Measurements from ENCODE around the gene MALAT1.

The MALAT1 gene

DNA sequence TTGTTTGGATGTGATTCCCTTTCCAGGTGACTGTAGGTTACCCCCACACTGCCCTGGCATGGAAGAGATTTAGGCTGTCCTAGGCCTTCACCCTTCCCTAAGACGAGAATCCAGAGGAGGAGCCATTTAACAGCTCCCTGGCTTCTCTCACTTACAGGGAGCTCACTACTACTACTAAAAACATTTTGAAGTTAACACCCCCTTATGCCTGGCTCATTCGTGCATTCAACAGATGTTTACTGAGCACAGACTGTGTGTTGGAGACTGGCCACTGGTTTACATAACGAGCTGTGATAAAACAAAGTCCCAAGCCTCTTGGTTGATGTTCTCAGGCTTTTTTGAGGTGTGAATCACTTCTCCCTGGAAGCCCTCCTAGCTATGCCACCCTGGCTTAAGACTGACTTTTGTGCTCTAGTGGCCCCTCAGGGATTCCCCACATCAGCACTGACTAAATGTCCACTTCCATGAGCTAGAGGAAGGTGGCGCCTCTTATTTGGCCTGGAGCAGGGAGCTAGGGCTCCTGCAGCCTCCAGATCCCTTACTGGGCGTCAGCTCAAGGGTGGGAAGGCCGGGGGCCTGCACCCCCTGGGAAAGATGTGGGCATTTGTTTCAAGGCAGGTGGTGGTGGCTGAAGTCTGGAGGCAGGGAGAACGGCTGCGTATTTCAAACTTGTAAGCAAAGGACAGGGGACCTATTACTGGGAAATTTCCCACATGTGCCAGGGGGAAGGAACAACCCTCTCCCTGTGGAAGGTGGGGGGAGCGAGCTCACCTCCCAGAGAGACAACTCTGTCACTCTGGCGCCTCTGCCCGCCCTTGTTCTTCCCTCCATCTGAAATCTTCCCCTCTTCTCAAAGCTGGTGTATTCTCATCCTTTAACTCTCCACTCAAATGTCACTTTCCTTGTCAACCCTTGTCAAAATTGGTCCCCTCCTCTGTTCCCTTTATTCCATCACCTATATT, 19.4 kb upstream of the MALAT1 start:
- DNase-seq: peak; percentile 60 to 67

DNA sequence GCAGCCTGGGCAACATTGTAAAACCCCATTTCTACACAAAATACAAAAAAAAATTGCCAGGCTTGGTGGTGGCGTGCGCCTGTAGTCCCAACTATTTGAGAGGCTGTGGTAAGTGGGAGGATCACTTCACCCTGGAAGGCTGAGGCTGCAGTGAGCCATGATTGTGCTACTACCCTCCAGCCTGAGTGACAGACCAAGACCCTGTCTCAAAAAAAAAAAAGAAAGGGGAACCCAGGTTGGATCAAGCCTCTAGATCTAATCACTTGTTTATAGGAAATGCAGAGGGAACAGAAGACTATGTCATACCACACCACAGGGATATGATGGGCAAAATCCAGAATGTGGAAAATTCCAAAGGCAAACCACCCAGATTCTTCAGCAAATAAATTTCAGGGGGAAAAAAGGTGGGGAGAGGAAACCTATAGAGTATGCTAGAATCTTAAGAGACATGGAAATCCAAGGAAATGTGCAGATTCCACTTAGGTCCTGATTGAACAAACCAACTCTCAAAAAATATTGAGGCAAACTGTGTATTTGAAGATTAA, 16.5 kb upstream of the MALAT1 start:
- no peak for DNase-seq

DNA sequence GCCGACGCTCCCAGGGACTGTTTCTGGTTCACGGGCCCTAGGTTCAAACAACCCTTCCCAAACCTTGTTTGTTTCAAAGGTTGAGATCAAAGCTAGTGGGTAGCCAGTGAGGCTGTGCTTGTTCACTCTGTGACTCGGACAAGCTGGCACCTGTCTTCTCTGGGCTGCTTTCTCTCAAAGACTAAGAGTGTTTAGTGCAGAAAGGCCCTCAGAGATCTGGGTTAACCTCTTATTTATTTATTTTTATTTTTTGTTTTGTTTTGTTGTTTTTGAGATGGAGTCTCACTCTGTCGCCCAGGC, 13.0 kb upstream of the MALAT1 start:
- no peak for DNase-seq

DNA sequence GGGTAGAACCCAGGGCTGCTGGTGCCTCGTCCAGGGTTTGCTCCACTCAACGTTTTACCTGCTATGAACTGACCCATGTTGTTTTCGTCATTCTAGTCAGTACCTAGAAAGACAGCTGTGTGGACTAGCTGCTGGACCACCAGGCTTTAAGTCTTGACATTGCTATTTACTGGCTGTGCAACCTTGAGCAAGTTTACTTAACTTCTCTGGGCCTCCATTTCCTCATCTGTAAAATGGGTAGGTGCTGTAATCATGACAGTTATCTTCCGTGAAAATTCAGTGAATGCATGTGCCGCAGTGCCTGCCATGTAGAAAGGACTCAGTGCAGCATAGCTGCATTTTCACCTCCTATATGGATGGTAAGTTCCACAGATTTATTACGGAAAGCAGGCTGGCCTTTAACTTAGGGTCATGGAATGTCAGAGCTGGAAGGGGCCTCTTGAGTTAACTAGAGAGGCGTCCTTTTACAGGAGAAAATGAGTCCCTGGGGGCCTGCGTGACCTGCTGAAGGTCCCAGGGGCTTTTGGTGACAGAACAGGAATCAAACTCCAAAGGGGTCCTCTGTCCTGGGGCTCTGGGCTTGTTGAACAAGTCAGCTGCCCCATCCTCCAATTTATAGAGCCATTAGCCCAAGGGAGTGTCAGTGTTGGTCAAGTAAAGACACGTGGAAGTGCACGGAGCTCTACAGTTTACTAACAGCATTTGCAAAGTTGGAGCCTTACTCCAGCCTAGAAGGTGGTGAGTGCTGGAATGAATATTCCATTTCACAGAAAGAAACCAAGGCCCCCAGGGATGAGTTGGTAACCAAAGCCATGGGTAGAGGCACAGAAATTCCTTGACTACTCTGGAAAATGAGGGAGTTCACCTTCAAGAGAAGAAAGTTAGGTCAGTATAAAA, 12.0 kb upstream of the MALAT1 start:
- no peak for DNase-seq

DNA sequence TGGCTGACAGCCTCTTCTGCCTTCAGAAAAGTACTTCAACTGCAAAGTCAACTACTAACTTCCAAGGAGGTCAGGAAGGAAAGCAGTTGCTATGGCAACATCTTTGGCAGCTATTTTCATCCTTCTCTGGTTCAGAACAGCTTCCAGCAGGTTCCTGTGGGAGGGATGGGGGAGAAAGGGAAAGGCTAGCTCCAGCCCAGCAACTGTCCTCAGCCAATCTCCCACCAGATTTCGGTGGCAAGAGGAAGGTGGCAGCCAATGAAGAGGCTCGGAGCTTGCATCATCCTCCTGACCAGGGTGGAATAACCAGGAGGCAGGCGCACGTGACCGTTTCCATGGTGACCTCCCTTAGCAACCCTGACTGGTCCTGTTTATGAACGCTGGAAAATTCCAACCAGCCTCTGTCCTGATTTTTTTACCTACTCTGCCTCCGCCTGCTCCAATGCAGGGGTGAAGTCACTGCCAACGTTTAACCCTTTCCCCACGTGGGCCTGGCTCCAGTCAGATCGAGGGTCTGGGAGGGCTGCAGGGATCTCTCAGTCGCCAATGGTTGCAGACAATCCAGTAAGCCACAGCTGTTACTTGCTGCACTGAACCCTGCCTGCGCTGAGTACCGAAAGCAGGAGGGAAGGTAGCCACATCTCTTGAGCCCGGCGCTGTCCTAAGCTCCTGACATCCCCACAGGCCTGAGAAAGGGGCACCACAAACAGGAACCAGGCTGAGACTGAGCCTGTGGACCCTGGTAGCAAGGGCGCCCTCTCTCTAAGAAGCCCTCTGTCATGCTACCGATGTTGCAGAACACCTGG, 11.2 kb upstream of the MALAT1 start:
- peak; percentile 100 for DNase-seq

DNA sequence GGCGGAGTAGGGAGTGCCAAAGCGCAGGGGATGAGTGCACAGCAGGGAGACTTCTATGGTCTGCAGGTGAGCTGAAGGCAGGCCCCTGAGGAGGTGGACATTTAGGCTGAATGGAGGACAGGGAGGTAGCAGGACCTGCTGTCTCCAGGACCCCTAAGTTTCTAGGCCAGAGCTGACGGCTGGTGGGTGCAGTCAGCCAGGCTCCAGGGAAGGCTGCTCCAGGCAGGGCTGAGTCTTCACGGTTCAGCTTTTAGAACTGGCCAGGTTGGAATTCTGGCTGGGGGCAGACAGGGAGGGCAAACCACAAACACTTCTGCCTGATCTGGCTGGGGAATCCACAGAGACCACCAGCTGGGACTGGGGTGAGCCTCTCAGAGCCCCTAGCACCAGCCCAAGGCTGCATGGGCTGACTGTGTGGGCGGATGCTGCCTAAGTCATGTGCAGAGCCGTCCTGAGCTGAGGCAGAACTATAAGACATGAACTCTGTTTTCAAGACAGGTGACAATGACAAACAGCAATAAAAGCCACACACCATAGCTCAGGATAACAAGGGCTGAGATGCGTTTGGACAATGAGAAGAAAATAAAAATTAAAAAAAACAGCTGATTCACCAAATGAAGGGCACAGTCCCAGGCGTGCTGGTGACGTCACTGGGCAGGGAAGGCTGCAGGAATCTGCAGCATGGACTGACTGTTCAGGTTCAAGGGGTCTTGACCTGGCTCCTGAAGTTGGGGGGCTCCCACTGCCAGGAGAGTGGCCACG, 10.4 kb upstream of the MALAT1 start:
- peak in 1 of 2 donors; percentile 64 for DNase-seq

DNA sequence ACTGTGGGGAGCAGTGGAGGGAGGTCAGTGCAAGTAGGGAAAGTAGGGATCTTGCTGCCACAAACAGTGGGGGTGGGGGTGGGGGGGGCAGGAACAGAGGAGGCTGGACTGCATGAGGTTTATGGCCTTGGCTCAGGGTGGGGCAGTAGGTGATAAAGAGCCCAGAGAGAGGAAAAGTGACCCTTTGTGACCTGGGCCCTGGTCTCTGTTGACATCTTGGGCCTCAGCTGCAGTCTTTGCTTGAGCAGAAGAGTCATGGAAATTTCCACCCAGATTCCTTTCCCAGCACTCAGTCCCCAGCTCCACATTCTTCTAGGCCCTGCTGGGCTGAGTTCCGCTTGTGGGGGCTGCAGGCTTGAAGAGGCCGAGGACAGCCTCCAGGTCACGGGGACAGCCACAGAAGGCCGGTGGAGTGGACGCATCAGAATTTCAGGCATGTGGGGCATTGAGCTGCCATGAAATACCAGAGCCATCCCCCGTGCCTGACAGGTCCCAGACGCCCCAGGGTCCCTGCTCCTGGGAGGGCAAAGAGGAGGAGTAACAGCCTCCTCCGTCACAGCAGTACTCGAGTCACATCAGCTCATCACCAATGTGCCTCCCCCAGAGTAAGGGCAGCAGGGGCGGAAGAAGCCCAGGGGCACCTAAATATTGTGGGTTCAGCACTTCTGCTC, 9.7 kb upstream of the MALAT1 start:
- peak in 1 of 2 donors; percentile 59 for DNase-seq

DNA sequence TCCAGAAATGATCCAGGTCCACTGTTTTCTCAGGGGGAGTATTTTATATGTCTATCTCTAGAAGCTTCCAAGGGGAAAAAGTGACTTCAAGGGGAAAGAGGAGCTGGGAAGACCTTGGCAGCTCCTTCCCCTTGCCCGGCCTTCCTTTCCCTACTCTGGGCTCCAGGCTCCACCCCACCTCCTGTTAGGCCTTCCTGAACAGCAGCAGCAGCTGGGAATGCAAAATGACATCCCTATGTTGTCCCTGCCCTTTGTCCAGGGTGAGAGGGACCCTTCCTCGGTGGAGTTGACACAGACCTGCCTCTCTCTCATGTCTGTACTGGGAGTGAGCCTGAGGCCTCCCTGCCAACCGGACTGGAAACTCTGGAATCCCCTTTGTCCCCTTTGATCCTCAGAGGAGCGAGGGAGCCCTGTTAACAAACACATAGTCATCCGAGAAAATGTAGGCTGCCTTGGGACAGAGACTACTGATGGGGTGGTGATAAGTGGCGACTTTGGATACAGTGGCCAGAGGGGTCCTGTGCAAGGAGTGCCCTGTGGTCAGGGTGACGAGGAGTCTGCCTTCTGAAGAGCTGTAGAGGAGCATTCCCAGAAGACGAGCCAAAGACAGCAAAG, 9.0 kb upstream of the MALAT1 start:
- DNase-seq: peak in 1 of 2 donors; percentile 50

DNA sequence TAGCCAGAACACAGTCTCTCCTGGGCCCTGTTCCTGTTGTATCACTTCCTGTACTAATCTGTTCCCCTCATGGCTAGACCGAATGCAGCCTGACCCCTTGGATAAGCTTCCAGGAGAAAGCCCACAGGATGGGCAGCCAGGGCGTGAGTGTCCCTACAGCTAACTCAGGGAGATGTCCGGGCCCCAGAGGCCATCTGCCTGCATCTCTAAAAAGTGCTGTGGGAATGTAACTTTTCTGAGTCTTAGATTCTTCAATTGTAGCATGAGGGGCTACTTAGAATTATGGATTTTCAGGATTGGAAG, 7.7 kb upstream of the MALAT1 start:
- DNase-seq: no peak

DNA sequence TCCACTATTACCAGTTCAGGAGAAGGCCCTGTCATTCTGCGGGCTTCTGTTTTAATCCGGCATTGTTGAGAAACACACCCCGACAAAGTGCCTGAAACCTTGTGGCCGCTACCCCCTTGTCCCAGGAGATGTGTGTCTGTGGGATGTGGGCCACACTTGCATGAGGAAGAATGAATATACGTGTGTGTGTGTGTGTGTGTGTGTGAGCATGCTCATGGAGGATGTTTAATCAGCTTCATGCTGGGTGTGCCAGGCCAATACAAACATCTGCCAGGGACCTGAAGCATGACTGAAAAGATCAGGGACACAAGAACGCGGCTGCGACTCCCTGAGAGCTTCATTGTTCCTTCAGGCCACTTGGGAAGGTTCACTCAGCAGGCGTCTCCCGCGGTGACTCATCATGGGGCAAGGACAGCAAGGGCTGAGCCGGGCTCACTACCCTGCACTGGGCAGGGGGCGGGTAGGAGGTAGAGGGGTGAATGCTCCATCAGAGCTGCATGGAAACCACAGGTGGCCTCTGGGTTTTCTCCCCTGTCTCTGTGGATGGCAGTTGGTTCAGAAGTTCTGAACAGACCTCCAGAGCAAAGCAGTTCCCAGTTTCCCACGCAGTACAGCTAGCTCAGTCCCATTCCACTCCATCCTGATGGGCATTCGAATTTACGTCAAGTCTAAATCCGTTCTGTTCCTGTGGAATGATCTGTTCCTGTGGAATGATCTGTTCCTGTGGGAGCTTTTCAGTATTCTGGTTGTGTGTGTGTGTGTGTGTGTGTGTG, 7.0 kb upstream of the MALAT1 start:
- peak in 1 of 2 donors; percentile 29 for DNase-seq

DNA sequence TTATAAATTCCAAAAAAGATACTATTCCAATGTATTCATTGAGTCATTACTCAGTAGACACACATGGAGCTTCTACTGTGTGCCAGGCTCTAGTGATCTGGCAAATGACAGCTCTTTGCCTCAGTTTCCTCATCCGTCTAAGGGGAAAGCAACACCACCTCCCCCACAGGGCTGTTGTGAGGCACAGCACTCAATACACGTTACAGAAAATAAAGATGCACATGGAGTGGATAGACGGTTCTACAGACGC, 6.5 kb upstream of the MALAT1 start:
- no peak for DNase-seq

DNA sequence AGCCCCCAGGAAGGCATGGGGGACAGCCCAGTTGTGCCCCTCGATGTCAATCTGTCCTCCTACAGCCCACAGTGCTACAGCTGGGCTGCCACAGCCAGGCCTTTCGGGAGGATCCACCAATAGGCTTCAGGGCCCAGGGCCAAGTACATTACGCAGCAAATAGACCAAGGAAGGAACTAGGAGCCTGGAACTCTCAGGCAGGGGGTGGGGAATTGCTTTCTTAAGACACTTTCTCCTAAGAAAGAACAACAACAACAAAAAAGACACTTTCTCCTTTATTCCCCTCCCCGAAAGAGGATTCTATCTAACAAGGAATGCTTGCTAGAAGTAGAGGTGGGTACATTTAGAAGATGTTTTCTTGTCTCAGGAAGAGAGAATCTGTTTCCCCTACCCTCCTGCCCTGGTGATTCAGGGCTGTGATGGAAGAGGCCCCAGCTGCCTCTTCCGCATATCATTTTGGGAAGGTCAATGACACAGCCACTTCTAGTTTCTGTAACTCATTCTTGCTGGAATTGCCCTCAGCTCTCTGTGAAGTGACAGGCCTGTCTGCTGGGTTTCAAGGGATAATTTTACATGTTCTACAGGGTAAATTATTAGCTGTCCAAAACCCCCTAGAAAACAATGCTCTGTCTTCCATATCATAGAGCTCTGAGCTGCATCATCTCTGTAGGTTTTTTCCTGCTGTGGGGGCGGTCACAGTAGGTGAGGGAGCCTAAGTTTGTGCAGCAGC, 6.0 kb upstream of the MALAT1 start:
- peak; percentile 59 to 74 for DNase-seq

DNA sequence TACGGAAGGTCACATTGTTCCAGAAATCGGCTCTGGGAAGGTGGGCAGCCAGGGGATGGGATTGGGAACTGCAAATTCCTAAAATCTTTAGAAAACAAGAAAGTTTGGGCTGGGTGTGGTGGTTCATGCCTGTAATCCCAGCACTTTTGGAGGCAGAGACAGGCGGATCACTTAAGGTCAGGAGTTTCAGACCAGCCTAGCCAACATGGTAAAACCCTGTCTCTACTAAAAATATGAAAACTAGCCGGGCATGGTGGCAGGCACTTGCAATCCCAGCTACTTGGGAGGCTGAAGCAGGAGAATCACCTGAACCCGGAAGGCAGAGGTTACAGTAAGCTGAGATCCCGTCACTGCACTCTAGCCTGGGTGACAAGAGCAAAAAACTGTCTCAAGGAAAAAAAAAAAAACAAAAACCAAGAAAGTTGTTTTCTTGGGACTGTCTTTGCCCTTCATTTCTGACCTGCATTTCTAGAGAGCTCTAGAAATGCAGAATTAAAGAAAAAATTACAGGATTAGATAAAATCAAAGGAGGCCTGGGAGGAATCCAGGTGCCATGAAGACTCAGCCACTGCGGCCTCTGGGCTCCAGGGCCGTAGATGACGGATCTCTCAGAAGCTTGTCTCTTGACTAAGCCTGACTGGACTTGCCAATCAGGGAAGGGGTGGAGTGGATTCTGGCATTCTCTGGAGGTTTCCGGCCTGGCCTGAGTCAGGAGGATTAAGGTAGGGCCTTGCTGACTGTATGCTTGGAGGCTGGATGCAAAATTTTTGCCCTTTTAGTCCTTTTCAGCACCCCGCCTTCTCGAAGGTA, 5.3 kb upstream of the MALAT1 start:
- DNase-seq: peak in 1 of 2 donors; percentile 30

DNA sequence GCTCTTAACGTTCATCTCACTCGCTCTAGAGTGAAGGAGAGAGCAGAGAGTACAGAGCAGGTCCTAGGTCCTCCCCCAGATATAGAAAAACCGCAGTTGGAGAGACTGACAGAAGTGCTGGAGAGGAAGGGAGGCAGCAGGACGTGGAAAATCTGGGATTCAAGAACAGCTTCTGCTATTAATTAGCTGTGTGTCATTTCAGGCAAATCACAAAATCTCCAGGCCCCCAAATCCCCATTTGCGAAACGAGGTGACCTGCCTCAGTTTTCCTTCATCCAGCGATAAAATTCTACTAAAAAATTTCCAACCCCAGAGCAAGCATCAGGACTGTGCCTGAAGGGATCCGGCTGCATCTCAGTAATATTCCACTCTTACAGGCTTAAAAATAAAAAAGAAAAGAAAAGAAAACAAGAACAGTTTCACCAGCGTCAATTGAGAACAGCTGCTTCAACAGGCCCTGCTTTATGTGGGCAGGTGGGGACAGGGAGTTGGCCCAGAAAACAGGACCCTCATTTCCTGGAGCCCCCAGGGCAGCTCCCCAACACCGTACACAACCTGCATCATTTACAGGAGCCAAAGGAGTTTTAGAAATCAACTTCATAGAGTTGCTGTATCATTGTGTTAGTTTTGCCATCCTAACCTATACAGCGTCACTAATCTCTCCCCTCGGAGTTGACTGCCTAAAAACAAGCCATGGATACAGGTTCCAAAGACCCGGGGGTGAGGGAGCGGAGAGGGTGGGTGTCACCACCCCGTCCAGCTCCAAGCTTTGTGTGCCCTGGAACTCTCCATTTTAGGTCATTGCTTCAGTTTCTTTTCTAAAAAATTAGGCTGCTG, 2.3 kb upstream of the MALAT1 start:
- DNase-seq: peak; percentile 51 to 52

DNA sequence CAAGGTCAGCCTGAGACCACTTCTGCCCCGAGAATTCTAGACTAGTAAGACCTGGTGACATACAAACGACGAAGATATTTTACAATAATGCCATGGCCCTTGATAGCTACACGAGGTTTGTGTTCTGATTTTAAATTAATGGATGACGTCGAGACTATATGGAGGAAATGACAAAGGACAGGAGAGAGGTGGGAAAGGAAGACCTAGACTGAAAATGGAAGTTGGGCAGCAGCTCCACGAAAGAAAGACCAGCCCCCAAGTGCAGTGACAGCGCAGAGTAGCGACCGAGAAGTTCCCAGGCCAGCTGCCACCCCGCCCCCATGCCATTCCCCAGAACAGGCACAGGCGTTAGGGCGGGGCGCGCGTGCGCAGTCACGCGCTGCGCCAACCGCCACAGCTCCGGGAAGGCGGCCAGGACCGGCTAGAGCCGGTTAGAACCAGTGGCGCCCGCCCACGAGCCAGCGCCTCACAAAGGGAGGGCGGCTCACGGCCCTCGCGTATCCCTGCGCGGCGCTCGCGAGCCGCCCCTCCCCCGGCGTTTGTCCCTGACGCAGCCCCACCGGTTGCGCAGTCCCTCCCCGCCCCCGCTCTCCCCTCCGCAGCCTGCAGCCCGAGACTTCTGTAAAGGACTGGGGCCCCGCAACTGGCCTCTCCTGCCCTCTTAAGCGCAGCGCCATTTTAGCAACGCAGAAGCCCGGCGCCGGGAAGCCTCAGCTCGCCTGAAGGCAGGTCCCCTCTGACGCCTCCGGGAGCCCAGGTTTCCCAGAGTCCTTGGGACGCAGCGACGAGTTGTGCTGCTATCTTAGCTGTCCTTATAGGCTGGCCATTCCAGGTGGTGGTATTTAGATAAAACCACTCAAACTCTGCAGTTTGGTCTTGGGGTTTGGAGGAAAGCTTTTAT, 1.5 kb upstream of the MALAT1 start:
- DNase-seq: peak; percentile 100

DNA sequence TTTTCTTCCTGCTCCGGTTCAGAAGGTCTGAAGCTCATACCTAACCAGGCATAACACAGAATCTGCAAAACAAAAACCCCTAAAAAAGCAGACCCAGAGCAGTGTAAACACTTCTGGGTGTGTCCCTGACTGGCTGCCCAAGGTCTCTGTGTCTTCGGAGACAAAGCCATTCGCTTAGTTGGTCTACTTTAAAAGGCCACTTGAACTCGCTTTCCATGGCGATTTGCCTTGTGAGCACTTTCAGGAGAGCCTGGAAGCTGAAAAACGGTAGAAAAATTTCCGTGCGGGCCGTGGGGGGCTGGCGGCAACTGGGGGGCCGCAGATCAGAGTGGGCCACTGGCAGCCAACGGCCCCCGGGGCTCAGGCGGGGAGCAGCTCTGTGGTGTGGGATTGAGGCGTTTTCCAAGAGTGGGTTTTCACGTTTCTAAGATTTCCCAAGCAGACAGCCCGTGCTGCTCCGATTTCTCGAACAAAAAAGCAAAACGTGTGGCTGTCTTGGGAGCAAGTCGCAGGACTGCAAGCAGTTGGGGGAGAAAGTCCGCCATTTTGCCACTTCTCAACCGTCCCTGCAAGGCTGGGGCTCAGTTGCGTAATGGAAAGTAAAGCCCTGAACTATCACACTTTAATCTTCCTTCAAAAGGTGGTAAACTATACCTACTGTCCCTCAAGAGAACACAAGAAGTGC, 661 bp upstream of the MALAT1 start:
- DNase-seq: peak; percentile 55 to 63

DNA sequence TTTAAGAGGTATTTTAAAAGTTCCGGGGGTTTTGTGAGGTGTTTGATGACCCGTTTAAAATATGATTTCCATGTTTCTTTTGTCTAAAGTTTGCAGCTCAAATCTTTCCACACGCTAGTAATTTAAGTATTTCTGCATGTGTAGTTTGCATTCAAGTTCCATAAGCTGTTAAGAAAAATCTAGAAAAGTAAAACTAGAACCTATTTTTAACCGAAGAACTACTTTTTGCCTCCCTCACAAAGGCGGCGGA, 193 bp upstream of the MALAT1 start:
- no peak for DNase-seq

Measured in hippocampal formation (tissue), 2 donors.